Keratinocyte (primary cell): ENCODE measurements around the gene SIPA1L3. TPM values are rescaled to one million over a fixed set of nuclear protein-coding genes. Genes with fewer than 3 reads are reported as not detected.

Source experiments
- DNase-seq: peaks from one replicate; pipeline ENCODE4 v3.0.0-alpha.2; 2011; ENCODE audit warnings: low read depth, missing footprints, low spot score
- FAIRE-seq: peaks from 2 replicates; lab custom pipeline; 2011; peaks lifted over from hg19 to GRCh38; lab: Jason Lieb, UNC
- H2AFZ ChIP-seq: 2 replicates; pipeline ENCODE4 v1.6.0; 2012; ENCODE audit warnings: low read length, control low read depth, inconsistent platforms; ENCODE audit not compliant: control insufficient read depth
- H3K27ac ChIP-seq: 2 replicates; pipeline ENCODE4 v1.5.1; 2011; ENCODE audit warnings: low read length; ENCODE audit not compliant: control insufficient read depth, insufficient read depth
- H3K27me3 ChIP-seq: 3 replicates; pipeline ENCODE4 v1.6.0; 2011; ENCODE audit warnings: low read length; ENCODE audit not compliant: control insufficient read depth, insufficient read depth; ENCODE audit errors: extremely low read depth
- H3K36me3 ChIP-seq, 2 experiments: 2 replicates in 1 of 2; 3 replicates in 1 of 2; pipeline ENCODE4 v1.5.1; 2011; ENCODE audit warnings: low read length in 2 of 2, mild to moderate bottlenecking in 1 of 2; ENCODE audit not compliant: control insufficient read depth in 2 of 2, insufficient read depth in 2 of 2; ENCODE audit errors: extremely low read depth in 1 of 2
- H3K4me1 ChIP-seq: 3 replicates; pipeline ENCODE4 v1.5.1; 2011; ENCODE audit warnings: low read length; ENCODE audit not compliant: control insufficient read depth, insufficient read depth; ENCODE audit errors: extremely low read depth
- H3K4me2 ChIP-seq: 3 replicates; pipeline ENCODE4 v1.6.0; 2011; ENCODE audit warnings: low read depth, low read length; ENCODE audit not compliant: control insufficient read depth, insufficient read depth; ENCODE audit errors: extremely low read depth
- H3K4me3 ChIP-seq, 3 experiments: fragments of 200-600 bp in 1 of 3; sonication (generic) in 1 of 3; 2 replicates in 2 of 3; 3 replicates in 1 of 3; pipeline ENCODE4 v1.5.1; 2011 to 2016; ENCODE audit warnings: low read length in 3 of 3, mild to moderate bottlenecking in 3 of 3, control low read depth in 2 of 3, inconsistent platforms in 1 of 3, low read depth in 1 of 3, mixed read lengths in 1 of 3, mixed run types in 1 of 3, moderate library complexity in 1 of 3; ENCODE audit not compliant: control insufficient read depth in 2 of 3, insufficient read depth in 2 of 3; ENCODE audit errors: extremely low read depth in 1 of 3
- H3K79me2 ChIP-seq: 2 replicates; pipeline ENCODE4 v1.6.0; 2012; ENCODE audit warnings: low read length; ENCODE audit not compliant: control insufficient read depth, insufficient read depth
- H3K9ac ChIP-seq: 3 replicates; pipeline ENCODE4 v1.6.0; 2011; ENCODE audit warnings: low read length; ENCODE audit not compliant: control insufficient read depth, insufficient read depth; ENCODE audit errors: extremely low read depth
- H3K9me1 ChIP-seq: 3 replicates; pipeline ENCODE4 v1.6.0; 2011; ENCODE audit warnings: low read length; ENCODE audit not compliant: control insufficient read depth, insufficient read depth; ENCODE audit errors: extremely low read depth
- H3K9me3 ChIP-seq: 2 replicates; pipeline ENCODE4 v1.5.1; 2012; ENCODE audit warnings: low read depth, low read length; ENCODE audit not compliant: control insufficient read depth
- H4K20me1 ChIP-seq: 3 replicates; pipeline ENCODE4 v1.6.0; 2011; ENCODE audit warnings: low read length; ENCODE audit not compliant: control insufficient read depth, insufficient read depth; ENCODE audit errors: extremely low read depth
- EZH2 ChIP-seq: IDR thresholded peaks from one replicate; pipeline ENCODE4 v1.6.1; 2012; ENCODE audit warnings: inconsistent platforms, mild to moderate bottlenecking, low read length, moderate library complexity
- dilution Hi-C: fragments of 300-500 bp; cut with MboI; formaldehyde crosslinking; loops from one replicate; pipeline ENCODE4 v1.7.0; 2020; ENCODE audit warnings: low sequenced_read_pairs; ENCODE audit not compliant: extremely low pct_ligation_motif_present
- polyA plus RNA-seq, 5 experiments: library from polyadenylated mRNA; depleted of rRNA in 3 of 5; stranded (reverse) in 3 of 5; stranded (forward) in 1 of 5; unstranded in 1 of 5; fragments of >200 nt; gene quantifications; 1 replicate in 1 of 5; 2 replicates in 3 of 5; 3 replicates in 1 of 5; pipeline versions ENCODE4 v1.2.1 to v1.2.3, GENCODE V29; 2011 to 2012; ENCODE audit warnings: missing spikeins in 2 of 5, low read depth in 1 of 5, low replicate concordance in 1 of 5
- TF ChIP-seq, protein P1 (sequence below), 3 experiments: IDR thresholded peaks in 1 of 3; conservative IDR thresholded peaks in 1 of 3; optimal IDR thresholded peaks in 1 of 3; 2 replicates in 2 of 3; 3 replicates in 1 of 3; pipeline versions ENCODE3 to v1.5.1; 2011; ENCODE audit warnings: low read length in 3 of 3, mild to moderate bottlenecking in 3 of 3, moderate library complexity in 2 of 3, control low read depth in 1 of 3, inconsistent platforms in 1 of 3; ENCODE audit not compliant: insufficient read depth in 2 of 3; ENCODE audit errors: extremely low read depth in 1 of 3

The SIPA1L3 gene
- polyA plus RNA-seq, 1 donor (not counting 4 experiments of a cell fraction or from before 2014, with no cell fraction given): 8.0 TPM

DNA sequence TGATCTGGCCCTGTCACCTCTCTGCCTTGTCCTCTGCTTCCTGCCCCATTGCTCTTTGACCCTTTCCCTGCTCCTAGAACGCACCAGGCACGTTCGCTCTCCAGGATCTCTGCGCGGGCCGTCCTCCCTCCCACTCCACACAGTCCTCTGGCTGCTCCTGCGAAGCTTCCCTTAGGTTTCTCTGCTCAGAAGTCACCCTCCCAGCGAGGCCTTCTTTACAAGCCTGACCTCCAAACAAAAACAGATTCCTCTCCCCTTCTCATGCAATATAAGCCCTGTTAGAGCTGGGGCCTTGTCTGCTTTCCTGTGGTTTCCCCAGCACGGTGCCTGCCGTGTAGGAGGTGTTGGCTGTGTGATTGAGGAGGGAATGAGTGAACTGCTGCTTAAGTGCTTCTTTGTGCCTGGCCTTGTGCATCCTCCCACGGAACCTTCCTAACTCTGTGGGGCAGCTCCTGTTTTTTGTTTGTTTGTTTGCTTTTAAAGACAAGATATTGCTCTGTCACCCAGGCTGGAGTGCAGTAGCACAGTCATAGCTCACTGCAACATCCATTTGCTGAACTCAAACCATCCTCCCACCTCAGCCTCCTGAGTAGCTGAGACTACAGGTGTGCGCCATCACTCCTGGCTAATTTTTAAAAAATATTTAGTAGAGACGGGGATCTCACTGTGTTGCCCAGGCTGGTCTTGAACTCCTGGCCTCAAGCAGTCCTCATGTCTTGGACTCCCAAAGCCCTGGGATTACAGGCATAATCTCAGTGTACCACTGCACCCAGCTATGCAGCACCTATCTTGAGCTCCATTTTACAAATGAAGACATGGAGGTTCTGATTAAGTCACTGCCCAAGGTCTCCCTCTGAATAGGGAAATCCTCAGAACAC lies 82.0 kb downstream of the SIPA1L3 start:
- H3K9ac ChIP-seq: no peak overlapping the region
- H3K4me1 ChIP-seq: peaks cover 39% of the 10 kb centered on the region
- H3K4me2 ChIP-seq: no peak overlapping the region
- H3K9me3 ChIP-seq: no peaks in the 10 kb centered on the region
- H3K36me3 ChIP-seq: peaks cover 0 to 4% of the 10 kb centered on the region in 2 experiments
- DNase-seq: no peak
- H3K9me1 ChIP-seq: peaks cover 6% of the 10 kb centered on the region
- no peak overlapping the region for H3K4me3 ChIP-seq
- dilution Hi-C loops: no loop called here
- no peak for FAIRE-seq
- H3K79me2 ChIP-seq: peaks cover 8% of the 10 kb centered on the region
- no peak for TF ChIP-seq EZH2
- TF ChIP-seq, protein P1, sequence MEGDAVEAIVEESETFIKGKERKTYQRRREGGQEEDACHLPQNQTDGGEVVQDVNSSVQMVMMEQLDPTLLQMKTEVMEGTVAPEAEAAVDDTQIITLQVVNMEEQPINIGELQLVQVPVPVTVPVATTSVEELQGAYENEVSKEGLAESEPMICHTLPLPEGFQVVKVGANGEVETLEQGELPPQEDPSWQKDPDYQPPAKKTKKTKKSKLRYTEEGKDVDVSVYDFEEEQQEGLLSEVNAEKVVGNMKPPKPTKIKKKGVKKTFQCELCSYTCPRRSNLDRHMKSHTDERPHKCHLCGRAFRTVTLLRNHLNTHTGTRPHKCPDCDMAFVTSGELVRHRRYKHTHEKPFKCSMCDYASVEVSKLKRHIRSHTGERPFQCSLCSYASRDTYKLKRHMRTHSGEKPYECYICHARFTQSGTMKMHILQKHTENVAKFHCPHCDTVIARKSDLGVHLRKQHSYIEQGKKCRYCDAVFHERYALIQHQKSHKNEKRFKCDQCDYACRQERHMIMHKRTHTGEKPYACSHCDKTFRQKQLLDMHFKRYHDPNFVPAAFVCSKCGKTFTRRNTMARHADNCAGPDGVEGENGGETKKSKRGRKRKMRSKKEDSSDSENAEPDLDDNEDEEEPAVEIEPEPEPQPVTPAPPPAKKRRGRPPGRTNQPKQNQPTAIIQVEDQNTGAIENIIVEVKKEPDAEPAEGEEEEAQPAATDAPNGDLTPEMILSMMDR (optimal IDR thresholded peaks at IDR 0.05 in 1 of 3, IDR thresholded peaks at IDR 0.05 in 1 of 3, conservative IDR thresholded peaks at IDR 0.05 in 1 of 3; ENCODE audit: extremely low read depth in 1 of 3, insufficient read depth in 2 of 3, low read length in 3 of 3): no peak
- H3K27ac ChIP-seq: no peak overlapping the region
- no peak overlapping the region for H2AFZ ChIP-seq
- no peaks in the 10 kb centered on the region for H4K20me1 ChIP-seq
- no peaks in the 10 kb centered on the region for H3K27me3 ChIP-seq

DNA sequence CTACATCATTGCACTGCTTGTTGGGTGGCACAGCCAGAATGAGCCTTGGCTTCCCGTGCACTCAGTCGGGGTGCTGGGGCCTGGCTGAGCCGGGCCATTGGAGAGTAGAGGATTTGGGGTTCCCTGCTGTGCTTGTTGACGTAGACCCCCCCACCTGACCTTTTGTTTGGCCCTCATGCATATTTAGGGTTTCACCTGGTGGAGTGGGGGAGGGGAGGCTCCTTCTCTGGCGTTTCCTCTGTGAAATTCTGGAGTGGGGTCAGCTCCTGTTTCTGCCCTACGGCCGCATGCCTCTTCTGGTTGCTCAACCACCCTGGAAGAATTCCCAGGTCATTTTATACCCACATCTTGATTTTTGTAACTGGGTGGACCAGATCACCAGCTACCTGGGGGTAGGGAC lies 82.8 kb downstream of the SIPA1L3 start:
- dilution Hi-C loops: no loop called here
- Histone ChIP-seq H3K79me2 (peaks cover 8% of the 10 kb centered on the region), H3K4me3 (no peak overlapping the region), H3K9me3 (no peaks in the 10 kb centered on the region), H3K4me2 (peak overlapping the region; percentile 31), H3K9ac (no peak overlapping the region), H2AFZ (no peak overlapping the region), H4K20me1 (no peaks in the 10 kb centered on the region), H3K27me3 (no peaks in the 10 kb centered on the region), H3K36me3 (peaks cover 0 to 4% of the 10 kb centered on the region in 2 experiments), H3K4me1 (peaks cover 32% of the 10 kb centered on the region), H3K27ac (no peak overlapping the region), H3K9me1 (peaks cover 6% of the 10 kb centered on the region)
- FAIRE-seq (no peak), DNase-seq (no peak)
- TF ChIP-seq EZH2: no peak
- TF ChIP-seq, protein P1 (optimal IDR thresholded peaks at IDR 0.05 in 1 of 3, IDR thresholded peaks at IDR 0.05 in 1 of 3, conservative IDR thresholded peaks at IDR 0.05 in 1 of 3; ENCODE audit: extremely low read depth in 1 of 3, insufficient read depth in 2 of 3, low read length in 3 of 3): no peak
